ENCODE measurements around the gene DHDDS. TPM values are rescaled to one million over a fixed set of nuclear protein-coding genes. Genes with fewer than 3 reads are reported as not detected.
A peak's percentile ranks its signal among the peaks of the same experiment; 100 is the strongest.

Gene DHDDS
- polyA plus RNA-seq, 3 donors = 21.3 to 27.4 (median 24.0) TPM

DNA sequence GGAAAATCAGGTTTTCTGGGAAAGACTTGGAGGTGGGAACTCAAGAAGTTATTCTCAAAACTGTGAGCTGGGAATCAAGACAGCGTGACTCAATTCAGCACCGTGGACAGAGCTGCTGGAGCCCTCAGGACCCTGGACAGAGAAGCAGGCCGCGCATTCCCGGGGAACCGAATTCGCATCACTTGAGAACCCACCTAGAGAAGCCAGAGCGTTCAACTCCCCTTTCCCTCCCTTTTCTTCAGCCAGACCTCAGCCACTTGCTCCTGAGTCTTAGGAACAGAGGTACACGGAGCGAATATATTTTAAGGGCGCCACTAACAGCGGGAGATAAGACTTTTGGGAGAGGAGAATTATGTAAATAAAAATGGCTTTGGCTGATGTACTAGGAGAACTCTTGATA, 23.5 kb upstream of the DHDDS start:
- Histone ChIP-seq H3K27ac (ENCODE audit: low read depth in 1 of 2, low read length in 2 of 2) (no peak overlapping the region), H3K4me2 (replicated peaks; ENCODE audit: extremely low read depth, low read length, poor library complexity, severe bottlenecking) (no peak overlapping the region), H3K4me3 (replicated peaks in 1 of 3; ENCODE audit: low read depth in 2 of 3, low read length in 3 of 3) (no peak overlapping the region), H3K9ac (ENCODE audit: insufficient read depth, low read length, poor library complexity, severe bottlenecking) (no peak overlapping the region), H4K20me1 (ENCODE audit: insufficient read depth, low read length) (no peaks in the 10 kb centered on the region), H3K79me2 (ENCODE audit: insufficient read depth, low read length) (no peaks in the 10 kb centered on the region), H2AFZ (ENCODE audit: insufficient read depth, low read depth, low read length, poor library complexity, severe bottlenecking) (no peak overlapping the region), H3K4me1 (ENCODE audit: control insufficient read depth in 1 of 2, insufficient read depth in 2 of 2, low read length in 2 of 2) (peaks cover 8 to 12% of the 10 kb centered on the region in 2 donors), H3K27me3 (ENCODE audit: control insufficient read depth in 2 of 2, insufficient read depth in 2 of 2, low read length in 2 of 2) (peaks cover 44 to 60% of the 10 kb centered on the region in 2 donors), H3K36me3 (replicated peaks in 1 of 2; ENCODE audit: control insufficient read depth in 1 of 2, insufficient read depth in 2 of 2, low read length in 2 of 2) (no peaks in the 10 kb centered on the region), H3K9me3 (replicated peaks in 1 of 2; ENCODE audit: control insufficient read depth in 1 of 2, insufficient read depth in 1 of 2, low read length in 2 of 2) (peaks cover 0 to 34% of the 10 kb centered on the region in 2 donors)
- peaks cover 59 to 73% (median 68%) of the 10 kb centered on the region in 3 donors for H3K27me3 Mint-ChIP-seq (ENCODE audit: low read depth in 3 of 3)
- peaks cover 0 to 21% (median 6%) of the 10 kb centered on the region in 7 donors for H3K9me3 Mint-ChIP-seq
- peak overlapping the region in 1 of 2 donors; percentile 82 for H3K4me3 Mint-ChIP-seq
- H3K36me3 Mint-ChIP-seq = peaks cover 0 to 3% of the 10 kb centered on the region in 2 donors
- H3K27ac Mint-ChIP-seq = peak overlapping the region in 1 of 7 donors; percentile 46
- intact Hi-C loops (cut with micrococcal nuclease) = no loop called here
- WGBS (ENCODE audit: insufficient coverage) = 0% methylated on average over 6 of the region's 12 CpGs
- H3K4me1 Mint-ChIP-seq = peaks cover 18% of the 10 kb centered on the region
- TF ChIP-seq, protein P1, sequence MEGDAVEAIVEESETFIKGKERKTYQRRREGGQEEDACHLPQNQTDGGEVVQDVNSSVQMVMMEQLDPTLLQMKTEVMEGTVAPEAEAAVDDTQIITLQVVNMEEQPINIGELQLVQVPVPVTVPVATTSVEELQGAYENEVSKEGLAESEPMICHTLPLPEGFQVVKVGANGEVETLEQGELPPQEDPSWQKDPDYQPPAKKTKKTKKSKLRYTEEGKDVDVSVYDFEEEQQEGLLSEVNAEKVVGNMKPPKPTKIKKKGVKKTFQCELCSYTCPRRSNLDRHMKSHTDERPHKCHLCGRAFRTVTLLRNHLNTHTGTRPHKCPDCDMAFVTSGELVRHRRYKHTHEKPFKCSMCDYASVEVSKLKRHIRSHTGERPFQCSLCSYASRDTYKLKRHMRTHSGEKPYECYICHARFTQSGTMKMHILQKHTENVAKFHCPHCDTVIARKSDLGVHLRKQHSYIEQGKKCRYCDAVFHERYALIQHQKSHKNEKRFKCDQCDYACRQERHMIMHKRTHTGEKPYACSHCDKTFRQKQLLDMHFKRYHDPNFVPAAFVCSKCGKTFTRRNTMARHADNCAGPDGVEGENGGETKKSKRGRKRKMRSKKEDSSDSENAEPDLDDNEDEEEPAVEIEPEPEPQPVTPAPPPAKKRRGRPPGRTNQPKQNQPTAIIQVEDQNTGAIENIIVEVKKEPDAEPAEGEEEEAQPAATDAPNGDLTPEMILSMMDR (IDR thresholded peaks at IDR 0.05) = no peak
- DNase-seq = peak; percentile 45 to 48 (median 46)

DNA sequence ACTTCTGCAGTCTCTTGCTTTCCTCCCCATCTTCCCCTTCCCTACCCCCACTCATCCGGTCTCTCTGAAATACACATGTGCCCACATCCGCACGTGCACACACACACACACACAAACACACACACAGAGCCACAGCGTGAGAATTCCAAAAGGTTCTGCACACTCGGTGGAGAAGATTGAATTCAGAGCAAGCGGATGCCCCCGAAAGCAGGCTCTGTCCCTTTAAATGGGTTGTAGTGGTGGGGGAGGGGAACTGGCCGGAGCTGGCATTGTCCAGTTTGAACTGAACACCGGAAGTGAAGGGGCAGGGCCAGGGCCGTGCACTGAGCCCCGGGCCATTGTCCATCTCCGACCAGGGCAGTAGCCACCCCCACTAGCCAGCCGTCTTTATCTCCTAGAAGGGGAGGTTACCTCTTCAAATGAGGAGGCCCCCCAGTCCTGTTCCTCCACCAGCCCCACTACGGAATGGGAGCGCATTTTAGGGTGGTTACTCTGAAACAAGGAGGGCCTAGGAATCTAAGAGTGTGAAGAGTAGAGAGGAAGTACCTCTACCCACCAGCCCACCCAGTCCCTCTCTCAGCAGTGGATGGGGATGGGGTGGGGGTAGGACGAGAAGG, 22.8 kb upstream of the DHDDS start:
- H3K4me1 ChIP-seq (ENCODE audit: control insufficient read depth in 1 of 2, insufficient read depth in 2 of 2, low read length in 2 of 2) = peaks cover 8 to 12% of the 10 kb centered on the region in 2 donors
- peaks cover 18% of the 10 kb centered on the region for H3K4me1 Mint-ChIP-seq
- H3K4me2 ChIP-seq (replicated peaks; ENCODE audit: extremely low read depth, low read length, poor library complexity, severe bottlenecking) = peak overlapping the region; percentile 9
- H3K27ac Mint-ChIP-seq = no peak overlapping the region
- intact Hi-C loops (cut with micrococcal nuclease) = no loop called here
- H2AFZ ChIP-seq (ENCODE audit: insufficient read depth, low read depth, low read length, poor library complexity, severe bottlenecking) = no peak overlapping the region
- H3K36me3 Mint-ChIP-seq = peaks cover 0 to 3% of the 10 kb centered on the region in 2 donors
- TF ChIP-seq, protein P1 (IDR thresholded peaks at IDR 0.05) = no peak
- H3K9me3 ChIP-seq (replicated peaks in 1 of 2; ENCODE audit: control insufficient read depth in 1 of 2, insufficient read depth in 1 of 2, low read length in 2 of 2) = peaks cover 0 to 34% of the 10 kb centered on the region in 2 donors
- H3K36me3 ChIP-seq (replicated peaks in 1 of 2; ENCODE audit: control insufficient read depth in 1 of 2, insufficient read depth in 2 of 2, low read length in 2 of 2) = no peaks in the 10 kb centered on the region
- no peaks in the 10 kb centered on the region for H4K20me1 ChIP-seq (ENCODE audit: insufficient read depth, low read length)
- DNase-seq = no peak
- H3K9ac ChIP-seq (ENCODE audit: insufficient read depth, low read length, poor library complexity, severe bottlenecking) = no peak overlapping the region
- H3K27ac ChIP-seq (ENCODE audit: low read depth in 1 of 2, low read length in 2 of 2) = no peak overlapping the region
- H3K27me3 ChIP-seq (ENCODE audit: control insufficient read depth in 2 of 2, insufficient read depth in 2 of 2, low read length in 2 of 2) = peaks cover 48 to 63% of the 10 kb centered on the region in 2 donors
- peak overlapping the region in 1 of 3 experiments; percentile 23 for H3K4me3 ChIP-seq (replicated peaks in 1 of 3; ENCODE audit: low read depth in 2 of 3, low read length in 3 of 3)
- 3% methylated on average over 5 of the region's 16 CpGs for WGBS (ENCODE audit: insufficient coverage)
- no peaks in the 10 kb centered on the region for H3K79me2 ChIP-seq (ENCODE audit: insufficient read depth, low read length)
- H3K4me3 Mint-ChIP-seq = peak overlapping the region; percentile 39 to 82
- peaks cover 0 to 24% (median 6%) of the 10 kb centered on the region in 7 donors for H3K9me3 Mint-ChIP-seq
- peaks cover 65 to 73% (median 72%) of the 10 kb centered on the region in 3 donors for H3K27me3 Mint-ChIP-seq (ENCODE audit: low read depth in 3 of 3)
